GM21723 (cell line): ENCODE results near the gene TBC1D10A.
A peak's percentile ranks its signal among the peaks of the same experiment; 100 is the strongest.

Source experiments
- ATAC-seq: cut with Tn5 transposase; IDR thresholded peaks from one replicate; pipeline ENCODE4 v1.9.1; 2021; ENCODE audit warnings: mild to moderate bottlenecking, moderate library complexity; ENCODE audit not compliant: unreplicated experiment

The TBC1D10A gene, protein sequence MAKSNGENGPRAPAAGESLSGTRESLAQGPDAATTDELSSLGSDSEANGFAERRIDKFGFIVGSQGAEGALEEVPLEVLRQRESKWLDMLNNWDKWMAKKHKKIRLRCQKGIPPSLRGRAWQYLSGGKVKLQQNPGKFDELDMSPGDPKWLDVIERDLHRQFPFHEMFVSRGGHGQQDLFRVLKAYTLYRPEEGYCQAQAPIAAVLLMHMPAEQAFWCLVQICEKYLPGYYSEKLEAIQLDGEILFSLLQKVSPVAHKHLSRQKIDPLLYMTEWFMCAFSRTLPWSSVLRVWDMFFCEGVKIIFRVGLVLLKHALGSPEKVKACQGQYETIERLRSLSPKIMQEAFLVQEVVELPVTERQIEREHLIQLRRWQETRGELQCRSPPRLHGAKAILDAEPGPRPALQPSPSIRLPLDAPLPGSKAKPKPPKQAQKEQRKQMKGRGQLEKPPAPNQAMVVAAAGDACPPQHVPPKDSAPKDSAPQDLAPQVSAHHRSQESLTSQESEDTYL

DNA sequence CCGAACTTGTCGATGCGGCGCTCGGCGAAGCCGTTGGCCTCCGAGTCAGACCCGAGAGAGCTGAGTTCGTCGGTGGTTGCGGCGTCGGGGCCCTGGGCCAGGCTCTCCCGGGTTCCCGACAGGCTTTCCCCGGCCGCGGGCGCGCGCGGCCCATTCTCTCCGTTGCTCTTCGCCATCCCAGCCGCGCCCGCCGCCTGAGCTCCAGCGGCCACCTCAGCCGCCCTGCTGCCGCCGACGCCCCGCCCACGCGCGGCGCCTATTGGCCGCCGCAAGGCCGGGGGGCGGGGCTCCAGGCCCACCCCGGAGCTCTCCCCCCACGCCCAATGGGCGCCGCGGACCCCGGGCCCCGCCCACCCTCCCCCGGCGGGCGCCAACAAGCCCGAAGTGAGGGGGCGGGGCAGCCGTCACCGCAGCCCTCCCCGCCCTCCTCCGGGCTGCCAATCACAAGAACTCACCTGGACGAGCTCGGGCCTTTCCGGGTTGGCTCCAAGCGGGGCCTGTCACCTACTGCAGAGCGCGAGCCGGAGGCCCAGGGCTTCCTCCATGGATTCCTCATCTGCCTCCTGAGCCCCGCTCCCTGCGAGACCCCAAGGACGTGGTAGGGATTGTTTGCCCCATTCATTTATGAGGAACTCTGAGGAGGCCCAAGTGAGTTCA lies at the start of gene TBC1D10A:
TSS of gene TBC1D10A (minus strand) at position 236 of the 657 bp plus-strand sequence. CDS start at position 176, 60 bp downstream.
- ATAC-seq: peak; percentile 85

DNA sequence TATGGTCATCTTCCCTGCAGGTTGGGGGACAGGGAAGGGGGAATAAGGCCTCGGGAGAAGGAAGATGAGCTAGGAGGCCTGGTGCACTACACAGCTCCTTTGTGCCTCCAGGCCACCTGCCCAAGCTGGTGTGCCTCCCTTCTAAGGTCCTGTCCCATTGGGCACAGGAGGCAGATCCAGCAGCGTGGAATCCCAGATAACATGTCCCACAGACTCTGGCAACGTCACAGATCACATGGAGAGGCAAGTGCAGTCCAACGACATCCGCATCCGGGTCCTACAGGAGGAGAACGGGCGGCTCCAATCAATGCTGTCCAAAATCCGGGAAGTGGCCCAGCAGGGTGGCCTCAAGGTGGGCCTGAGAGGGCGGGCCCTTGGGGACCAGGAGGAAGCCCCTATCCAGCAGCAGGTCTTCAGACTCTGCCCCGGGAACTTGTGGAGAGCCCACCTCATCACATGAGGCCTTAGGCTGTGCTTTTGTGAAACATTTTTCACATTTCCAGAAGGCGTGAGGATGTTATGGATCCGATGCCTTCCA lies 48.6 kb upstream of the TBC1D10A start:
- no peak for ATAC-seq

DNA sequence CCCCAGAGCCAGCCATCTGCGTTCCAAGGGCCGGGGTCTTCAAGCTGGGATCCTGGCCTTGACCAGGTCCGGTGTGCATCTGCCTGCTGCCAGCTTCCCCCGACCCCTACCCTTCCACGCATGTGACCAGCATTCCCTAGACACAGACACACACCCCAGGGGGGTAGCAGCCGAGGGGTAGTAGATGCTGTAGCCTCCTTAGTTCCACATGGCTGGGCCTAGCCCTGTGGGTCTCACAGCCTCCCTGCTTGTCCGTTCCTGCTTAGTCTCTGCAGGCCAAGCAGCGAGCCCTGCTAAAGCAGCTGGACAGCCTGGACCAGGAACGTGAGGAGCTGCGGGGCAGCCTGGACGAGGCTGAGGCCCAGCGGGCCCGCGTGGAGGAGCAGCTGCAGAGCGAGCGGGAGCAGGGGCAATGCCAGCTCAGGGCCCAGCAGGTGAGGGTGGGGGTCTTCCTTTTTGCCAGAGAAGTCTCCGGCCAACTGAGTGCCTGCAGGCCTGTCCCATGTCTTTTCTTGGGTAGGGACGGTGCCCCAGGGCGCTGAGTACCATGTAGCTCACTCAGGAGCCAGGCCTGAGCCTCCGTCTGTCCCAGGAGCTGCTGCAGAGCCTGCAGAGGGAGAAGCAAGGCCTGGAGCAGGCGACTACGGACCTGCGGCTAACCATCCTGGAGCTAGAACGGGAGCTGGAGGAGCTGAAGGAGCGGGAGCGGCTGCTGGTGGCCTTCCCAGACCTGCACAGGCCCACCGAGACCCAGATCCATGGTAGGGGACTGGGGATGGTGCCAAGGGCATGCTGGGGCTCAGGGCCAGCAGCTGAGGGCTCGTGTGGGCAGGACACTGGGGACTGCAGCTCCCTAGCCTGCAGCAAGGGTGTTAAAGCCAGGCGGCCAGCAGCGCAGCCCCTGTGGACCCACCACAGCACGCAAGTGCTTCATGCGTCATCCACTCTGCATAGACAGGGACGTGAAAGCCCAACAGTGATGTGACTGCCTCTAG lies 46.9 kb upstream of the TBC1D10A start:
- no peak for ATAC-seq

DNA sequence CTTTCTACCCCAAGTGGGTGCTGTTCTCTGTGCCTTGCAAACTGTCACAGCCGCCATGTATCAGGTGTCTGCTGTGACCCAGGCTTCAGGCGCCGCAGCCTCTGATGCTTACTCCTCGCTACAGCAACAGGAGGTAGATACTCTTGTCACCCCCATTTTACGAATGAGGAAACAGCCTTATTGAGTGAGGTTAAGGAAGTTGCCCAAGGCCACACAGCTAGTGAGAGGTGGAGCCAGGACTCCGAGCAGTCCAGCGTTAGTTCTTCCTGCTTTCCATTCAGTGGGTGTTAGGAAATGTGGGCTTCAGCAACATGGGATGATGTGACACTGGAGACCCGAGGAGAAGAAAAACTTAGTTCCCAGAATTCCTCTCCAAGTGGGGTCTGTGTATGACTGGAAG lies 46.2 kb upstream of the TBC1D10A start:
- ATAC-seq: no peak

DNA sequence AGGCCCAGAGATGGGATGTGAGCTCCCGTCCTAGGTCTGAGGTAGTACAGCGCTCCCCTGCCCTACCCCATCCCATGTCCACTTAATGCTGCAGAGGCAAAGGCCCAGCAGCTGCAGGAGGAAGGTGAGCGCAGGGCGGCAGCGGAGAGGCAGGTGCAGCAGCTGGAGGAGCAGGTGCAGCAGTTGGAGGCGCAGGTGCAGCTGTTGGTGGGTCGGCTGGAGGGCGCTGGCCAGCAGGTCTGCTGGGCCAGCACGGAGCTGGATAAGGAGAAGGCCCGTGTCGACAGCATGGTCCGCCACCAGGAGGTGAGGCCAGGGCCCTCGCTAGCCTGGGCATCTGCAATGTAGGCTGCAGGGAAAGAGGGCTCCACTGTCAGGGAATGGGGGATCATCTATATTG lies 45.2 kb upstream of the TBC1D10A start:
- ATAC-seq: no peak

DNA sequence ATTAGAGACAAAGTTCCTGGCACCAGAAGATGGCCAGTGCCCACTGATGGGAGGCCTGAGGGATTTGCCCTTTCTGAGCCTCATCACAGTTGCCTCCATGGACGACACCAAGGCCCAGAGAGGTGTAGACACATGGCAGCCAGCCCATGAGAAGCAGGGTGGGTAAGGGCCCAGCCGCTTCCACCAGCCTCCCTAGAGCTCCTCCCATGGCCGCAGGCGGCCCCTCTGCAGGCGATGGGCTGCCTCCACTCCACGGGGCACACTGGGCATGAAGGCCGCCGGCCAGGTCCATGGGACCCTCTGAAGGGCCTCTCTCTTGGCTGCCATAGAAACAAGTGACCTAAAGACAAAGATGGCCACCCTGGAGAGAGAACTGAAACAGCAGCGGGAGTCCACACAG lies 44.6 kb upstream of the TBC1D10A start:
- ATAC-seq: no peak

DNA sequence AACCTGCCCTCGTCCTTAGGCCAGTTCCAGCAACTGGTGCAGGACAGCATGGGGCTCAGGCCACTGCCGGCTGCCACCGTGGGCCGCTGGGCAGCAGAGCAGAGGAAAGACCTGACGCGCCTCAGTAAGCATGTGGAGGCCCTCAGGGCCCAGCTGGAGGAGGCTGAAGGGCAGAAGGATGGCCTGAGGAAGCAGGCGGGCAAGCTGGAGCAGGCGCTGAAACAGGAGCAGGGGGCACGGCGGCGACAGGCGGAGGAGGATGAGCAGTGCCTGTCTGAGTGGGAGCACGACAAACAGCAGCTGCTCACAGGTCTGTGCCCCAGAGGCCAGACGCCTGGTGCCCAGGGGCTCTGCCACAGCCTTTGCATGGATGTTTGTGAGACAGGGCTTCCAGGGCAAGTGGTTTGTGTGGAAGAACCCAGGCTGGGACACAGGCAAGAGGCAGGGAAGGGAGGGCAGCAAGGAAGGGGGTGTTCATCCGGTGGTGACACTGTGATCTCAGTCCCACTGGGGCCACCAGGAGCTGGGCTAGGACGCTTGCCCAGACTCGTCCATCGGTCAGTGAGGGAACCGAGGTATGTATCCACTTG lies 44.0 kb upstream of the TBC1D10A start:
- no peak for ATAC-seq

DNA sequence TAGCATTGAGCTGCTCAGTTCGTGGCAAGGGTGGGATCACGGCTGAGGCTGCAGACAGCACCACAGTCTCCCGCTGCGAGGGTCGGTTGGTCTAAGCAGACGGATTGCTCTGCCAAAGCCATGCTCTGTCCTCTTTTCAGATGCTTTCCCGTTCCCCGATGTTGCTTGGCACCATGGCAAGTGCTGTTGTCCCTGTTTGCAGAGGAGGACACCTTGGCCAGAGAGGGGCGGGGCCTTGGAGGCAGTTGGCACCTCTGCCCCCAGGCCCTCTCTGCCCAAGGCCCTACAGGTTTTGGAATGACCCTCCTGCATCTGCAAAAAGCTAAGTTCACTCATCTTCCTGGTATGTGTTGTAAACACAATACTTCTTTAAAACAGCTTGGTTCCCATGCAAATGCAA lies 41.7 kb upstream of the TBC1D10A start:
- ATAC-seq: no peak

DNA sequence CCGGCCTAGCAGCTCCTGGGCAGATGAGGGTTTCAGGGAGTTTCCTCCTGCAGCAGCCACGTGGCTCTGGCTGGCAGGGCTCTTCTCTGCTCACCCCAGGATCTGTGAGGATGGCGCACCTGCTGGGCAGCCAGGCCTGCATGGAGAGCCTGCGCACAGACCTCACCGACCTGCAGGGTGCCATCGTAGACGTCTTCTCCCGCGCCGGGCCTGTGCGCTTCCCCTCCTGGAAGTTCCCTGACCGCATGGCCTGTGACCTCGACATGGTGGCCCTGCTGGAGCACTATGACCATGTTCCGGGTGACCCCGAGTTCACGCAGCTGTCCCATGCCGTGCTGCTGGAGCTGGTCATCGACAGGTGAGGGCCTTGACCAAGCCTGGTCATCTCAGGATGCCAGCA lies 39.1 kb upstream of the TBC1D10A start:
- ATAC-seq: no peak

DNA sequence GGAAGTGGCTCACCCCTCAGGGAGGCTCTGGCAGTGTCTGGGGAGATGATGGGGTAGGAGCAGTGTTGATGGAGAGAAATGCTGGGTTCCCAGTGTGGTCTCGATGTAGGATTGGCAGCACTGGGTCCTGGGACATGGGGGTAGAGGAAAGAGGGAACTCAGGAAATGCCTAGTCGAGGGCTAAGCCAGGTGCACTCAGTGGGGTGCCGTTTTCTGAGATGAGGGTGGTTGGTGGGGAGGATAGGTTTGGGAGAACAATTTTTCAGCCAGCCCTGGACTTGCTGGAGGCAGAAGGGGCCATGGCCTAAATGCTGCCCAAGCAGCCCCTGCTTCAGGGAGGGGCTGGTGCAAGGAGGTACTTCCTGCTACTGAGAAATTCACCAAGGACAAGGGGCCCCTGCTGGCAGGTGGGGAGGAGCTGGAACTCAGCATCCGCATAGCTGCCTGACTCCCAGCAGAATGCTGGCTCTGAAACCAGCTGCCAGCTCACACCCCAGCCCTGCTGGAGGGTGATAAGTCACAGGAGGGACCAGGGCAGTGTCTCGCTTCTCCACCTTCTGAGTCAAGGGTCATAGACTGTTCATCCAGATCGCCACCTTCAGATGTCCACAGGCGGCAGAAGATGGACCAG lies 36.0 kb upstream of the TBC1D10A start:
- ATAC-seq: no peak

DNA sequence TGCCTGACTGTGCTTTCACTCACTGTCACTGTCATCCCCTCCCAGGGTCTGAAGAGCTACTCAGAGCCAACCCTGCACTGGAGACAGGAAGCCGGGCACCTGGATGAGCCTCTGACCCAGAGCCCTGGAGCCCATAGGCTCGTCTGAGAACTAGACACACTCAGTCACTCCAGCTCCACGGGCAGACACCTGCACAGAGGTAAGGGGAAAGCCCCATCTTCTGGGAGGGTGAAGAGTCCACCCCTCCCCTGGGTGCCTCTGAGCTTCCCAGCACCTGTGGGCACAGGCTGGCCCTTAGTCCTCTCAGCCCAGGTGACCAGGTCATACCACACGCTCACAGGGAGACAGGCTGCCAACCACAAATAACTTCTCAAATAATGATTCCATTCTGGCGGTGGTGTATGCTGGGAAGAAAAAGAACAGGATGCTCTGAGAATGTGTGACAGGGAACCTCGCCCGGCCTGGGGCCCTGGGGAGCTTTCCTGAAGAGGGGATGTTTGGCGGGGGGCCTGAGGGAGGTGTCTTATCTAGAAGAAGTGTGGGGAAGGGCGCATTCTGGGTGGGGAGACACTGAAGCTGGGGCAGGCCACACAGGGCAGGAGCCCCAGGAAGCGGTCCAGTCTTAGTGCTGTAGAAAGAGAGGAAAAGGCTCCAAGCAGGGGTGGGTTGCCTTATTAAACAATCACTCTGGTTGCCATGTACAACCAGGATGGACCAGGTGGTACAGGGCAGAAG lies 35.3 kb upstream of the TBC1D10A start:
- ATAC-seq: no peak

DNA sequence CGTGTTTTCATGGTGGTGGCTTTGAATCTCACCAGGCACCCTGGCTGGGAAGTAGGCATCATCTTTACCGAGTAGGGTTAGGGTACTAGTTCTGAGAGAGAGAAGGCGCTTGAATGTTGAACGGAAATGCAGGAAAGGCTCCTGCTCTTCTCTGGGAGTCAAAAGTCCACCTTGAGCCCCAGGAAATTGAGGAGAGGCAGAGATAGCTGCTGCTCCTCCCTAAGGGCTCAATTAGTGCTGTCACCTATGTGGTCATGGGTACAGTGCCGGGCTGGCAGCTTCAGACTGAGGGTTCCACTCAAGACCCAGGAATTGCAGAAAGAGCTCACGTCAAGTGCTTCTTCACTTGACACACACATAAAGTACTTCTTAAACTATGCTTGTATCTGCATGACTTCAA lies 31.8 kb upstream of the TBC1D10A start:
- ATAC-seq: no peak

DNA sequence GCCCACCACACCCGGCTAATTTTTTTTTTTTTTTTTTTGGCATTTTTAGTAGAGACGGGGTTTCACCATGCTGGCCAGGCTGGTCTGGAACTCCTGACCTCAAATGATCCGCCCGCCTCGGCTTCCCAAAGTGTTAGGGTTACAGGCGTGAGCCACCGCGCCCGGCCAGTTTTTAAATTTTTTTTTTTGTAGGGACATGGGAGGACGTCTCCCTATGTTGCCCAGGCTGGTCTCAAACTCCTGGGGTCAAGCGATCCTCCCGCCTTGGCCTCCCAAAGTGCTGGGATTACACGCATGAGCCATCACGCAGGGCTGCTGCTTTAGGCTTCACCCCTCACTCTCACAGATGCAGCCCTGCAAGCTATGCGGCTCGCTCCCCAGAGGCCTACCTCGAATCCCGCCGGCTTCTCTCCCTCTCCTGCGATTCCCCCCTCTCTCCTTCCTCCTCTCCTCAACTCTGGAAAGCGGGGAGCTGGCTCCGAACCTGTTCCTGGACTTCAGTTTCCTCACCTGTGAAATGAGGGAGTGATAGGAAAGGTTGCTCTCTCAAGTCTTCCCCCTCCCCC lies 31.0 kb upstream of the TBC1D10A start:
- no peak for ATAC-seq

DNA sequence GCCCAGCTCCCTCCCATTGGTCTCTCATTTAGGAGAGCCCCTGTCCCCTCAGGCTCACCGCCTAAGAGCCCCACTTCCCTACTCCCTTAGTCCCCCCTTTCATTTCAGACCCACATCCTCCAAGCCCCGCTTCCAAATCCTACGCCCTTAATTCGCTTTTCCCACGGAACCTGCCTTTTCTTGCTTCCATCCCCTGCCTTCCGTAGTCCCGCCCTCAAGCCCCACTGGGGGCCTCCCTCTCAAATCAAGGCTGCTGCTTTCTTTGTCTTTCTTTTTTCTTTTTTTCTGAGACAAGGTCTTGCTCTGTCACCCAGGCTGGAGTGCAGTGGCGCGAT lies 30.5 kb upstream of the TBC1D10A start:
- ATAC-seq: no peak

DNA sequence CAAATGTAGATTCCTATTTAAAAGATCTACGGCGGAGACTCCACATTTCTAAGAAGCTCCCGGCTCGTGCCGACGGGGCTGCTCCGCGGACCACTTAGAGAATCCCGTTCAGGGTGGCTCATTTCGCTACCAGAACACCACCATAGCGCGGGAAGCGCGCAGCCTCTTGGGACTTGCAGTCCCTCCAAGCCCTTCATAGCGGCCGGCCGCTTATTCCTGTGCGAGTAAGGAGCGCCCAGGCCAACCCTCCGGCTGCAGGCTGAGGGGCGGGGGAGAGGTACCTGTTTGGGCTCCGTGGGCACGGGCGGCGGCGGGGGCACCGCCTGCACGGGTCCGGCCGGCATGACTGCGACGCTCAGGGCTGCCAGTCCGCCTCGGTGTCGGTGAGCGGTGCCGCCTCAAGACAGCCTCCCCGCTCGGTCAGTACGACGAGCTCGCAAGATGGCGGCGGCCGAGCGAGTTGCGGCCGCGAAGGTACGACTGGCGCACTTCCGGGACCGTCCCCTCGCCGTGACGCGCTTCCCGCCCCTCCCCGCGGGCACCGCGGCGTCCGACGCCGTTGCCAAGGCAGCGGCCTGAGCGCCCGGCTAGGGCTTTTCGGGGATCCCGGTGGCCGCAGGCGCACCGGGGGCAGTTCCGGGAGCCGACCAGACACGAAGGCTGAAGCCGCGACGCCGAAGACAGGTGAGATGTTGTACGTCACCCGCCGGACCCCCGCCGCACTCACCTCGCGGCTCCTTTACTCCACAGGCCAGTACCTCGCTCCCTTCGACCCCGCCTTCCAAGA lies 29.9 kb upstream of the TBC1D10A start, which contains the start of the genes CCDC157 and SF3A1:
TSS of gene CCDC157 (plus strand) at position 559 of the 787 bp plus-strand sequence. CDS start 8,994 bp downstream, outside the sequence.
TSS of gene SF3A1 (minus strand) at position 446 of the 787 bp plus-strand sequence. CDS start at position 344, 102 bp downstream.
- ATAC-seq: peak; percentile 89

DNA sequence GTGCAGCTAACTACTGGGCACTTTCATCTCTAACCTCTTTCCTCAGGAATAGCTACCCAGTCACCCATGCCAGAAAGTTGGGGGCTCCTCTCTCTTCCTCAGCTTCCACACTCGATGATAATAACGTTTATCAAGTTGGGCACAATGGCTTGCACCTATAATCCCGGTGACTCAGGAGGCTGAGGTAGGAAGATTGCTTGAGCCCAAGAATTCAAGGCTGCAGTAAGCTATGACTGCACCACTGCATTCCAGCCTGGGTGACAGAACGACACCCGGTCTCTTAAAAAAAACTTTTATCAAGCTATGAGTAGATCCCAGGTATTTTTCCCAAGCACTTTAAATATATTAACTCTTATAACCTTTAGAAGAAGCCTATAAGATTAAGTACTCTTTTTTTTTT lies 27.9 kb upstream of the TBC1D10A start:
- ATAC-seq: no peak

DNA sequence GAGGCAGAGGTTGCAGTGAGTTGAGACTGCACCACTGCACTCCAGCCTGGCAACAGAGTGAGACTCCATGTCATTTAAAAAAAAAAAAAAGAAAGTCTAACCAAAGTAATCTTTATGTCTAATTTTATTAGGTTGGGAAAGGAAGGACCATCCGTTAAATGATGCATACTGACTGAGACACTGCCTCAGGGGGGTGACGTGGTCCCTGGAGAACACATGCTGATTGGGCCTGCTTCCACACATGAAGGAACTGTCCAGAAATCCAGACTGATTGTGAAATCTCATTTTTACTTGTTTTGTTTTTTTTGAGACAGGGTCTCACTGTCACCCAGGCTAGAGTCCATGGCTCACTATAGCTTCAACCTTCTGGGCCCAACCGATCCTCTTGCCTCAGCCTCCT lies 24.5 kb upstream of the TBC1D10A start:
- no peak for ATAC-seq

DNA sequence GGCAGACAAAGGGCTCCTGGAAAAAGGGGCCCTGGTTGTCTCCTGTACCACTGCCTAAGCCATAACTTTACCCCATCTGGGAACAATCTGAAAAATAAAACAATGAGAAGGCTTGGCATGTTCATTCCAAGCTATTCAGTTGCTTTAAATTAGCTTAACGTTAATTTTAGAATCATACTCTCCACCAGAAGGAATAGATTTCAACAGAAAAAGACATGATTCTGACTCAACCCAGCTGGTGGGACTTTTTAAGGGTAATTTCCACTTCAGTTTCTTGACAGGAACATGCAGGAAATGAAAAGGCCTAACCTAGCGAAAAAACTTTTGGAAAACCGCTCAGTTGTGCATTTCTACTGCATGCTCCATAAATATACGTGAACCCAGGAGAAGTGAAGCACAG lies 22.1 kb upstream of the TBC1D10A start:
- no peak for ATAC-seq
